ENCODE results near the gene MYH9. TPM values are rescaled to one million over a fixed set of nuclear protein-coding genes. Genes with fewer than 3 reads are reported as not detected.

MYH9 gene
- total RNA-seq, 4 donors from 2014 or later = 216 to 339 (median 246) TPM

- no peak for DNase-seq
- WGBS, 2 donors = no CpG with 5 or more reads among the region's 31 CpGs
- H3K9me3 ChIP-seq = no peaks in the 10 kb centered on the region
- peak in 3 of 4 donors; percentile 97 to 100 (median 99) for TF ChIP-seq POLR2A (IDR thresholded peaks at IDR 0.05)
- TF ChIP-seq, protein P1, sequence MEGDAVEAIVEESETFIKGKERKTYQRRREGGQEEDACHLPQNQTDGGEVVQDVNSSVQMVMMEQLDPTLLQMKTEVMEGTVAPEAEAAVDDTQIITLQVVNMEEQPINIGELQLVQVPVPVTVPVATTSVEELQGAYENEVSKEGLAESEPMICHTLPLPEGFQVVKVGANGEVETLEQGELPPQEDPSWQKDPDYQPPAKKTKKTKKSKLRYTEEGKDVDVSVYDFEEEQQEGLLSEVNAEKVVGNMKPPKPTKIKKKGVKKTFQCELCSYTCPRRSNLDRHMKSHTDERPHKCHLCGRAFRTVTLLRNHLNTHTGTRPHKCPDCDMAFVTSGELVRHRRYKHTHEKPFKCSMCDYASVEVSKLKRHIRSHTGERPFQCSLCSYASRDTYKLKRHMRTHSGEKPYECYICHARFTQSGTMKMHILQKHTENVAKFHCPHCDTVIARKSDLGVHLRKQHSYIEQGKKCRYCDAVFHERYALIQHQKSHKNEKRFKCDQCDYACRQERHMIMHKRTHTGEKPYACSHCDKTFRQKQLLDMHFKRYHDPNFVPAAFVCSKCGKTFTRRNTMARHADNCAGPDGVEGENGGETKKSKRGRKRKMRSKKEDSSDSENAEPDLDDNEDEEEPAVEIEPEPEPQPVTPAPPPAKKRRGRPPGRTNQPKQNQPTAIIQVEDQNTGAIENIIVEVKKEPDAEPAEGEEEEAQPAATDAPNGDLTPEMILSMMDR (IDR thresholded peaks at IDR 0.05) = peak in 3 of 6 experiments; percentile 8 to 17 (median 9)
- H3K4me1 ChIP-seq = peaks cover 29 to 49% (median 37%) of the 10 kb centered on the region in 3 donors
- H3K27me3 ChIP-seq = no peaks in the 10 kb centered on the region
- peaks cover 0 to 16% (median 0%) of the 10 kb centered on the region in 3 donors for H3K36me3 ChIP-seq
- H3K27ac ChIP-seq = peak overlapping the region; percentile 98 to 100 (median 100)
- intact Hi-C loops (cut with DNase I) = loop anchor here (5.0 kb wide), 2 partner anchors 55 to 65 kb away; no protein-coding TSS in a partner anchor
- H3K4me3 ChIP-seq = peak overlapping the region; percentile 68 to 100 (median 98)
Observed at GRCh38 chr22:36387709-36387958, 133 bp downstream of the MYH9 start.

DNA sequence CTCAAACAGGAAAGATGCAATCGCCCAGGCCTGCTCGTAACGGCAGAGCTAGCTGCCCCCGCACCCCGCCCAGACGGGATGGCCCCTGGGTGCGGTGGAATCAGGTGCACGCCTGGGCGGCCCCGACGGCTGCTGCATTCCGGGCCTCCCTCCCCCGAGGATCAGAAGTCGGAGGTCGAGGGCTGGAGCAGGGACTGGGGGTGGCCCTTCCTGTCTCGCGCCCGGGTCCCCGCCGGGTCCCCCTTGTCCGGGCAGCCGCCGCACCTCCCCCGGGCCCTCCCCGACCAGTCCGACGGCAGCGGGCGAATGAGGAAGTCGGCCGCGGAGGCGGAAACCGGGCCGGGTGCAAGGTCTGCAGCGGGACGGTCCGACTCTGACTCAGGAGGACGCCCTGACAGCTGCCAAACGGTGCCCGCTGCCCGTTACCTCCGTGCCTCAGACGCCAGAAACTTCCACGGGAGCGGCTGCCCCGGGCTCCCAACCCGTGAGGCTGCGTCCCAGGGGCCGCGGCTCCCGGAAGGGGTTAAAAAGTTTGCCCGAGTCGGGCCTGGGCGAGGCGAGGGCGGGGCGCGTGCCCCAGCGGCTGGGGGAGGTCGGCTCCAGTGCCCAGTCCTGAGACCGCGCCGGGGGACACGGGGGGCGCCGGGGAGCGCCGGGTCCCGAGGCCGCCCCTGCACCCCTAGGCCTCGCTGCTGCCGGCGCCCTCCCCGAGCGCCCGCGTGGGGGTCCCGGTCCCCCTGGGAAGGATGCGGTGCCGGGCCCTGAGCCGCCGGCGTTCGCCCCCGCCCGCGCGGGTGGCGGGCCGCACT, 663 bp downstream of the MYH9 start:
- no peaks in the 10 kb centered on the region for H3K27me3 ChIP-seq
- intact Hi-C loops (cut with DNase I) = loop anchor here (5.0 kb wide), 2 partner anchors 55 to 65 kb away; no protein-coding TSS in a partner anchor
- H3K27ac ChIP-seq = peak overlapping the region; percentile 98 to 100 (median 100)
- TF ChIP-seq, protein P1 (IDR thresholded peaks at IDR 0.05) = peak in 1 of 6 experiments; percentile 25
- TF ChIP-seq POLR2A (IDR thresholded peaks at IDR 0.05) = peak in 2 of 4 donors; percentile 32 to 40
- peak overlapping the region; percentile 68 to 100 (median 98) for H3K4me3 ChIP-seq
- peaks cover 34 to 54% (median 38%) of the 10 kb centered on the region in 3 donors for H3K4me1 ChIP-seq
- 0% methylated on average over 1 of the region's 91 CpGs; no CpG with 5 or more reads in 1 of the 2 donors for WGBS, 2 donors
- H3K9me3 ChIP-seq = no peaks in the 10 kb centered on the region
- H3K36me3 ChIP-seq = peaks cover 0 to 20% (median 0%) of the 10 kb centered on the region in 3 donors
- DNase-seq = no peak

- H3K4me1 ChIP-seq = peaks cover 41 to 61% (median 45%) of the 10 kb centered on the region in 3 donors
- H3K27ac ChIP-seq = peak overlapping the region; percentile 98 to 100 (median 100)
- no peak for DNase-seq
- TF ChIP-seq, protein P1 (IDR thresholded peaks at IDR 0.05) = no peak
- peak in 2 of 4 donors; percentile 52 to 67 for TF ChIP-seq POLR2A (IDR thresholded peaks at IDR 0.05)
- H3K36me3 ChIP-seq = peaks cover 0 to 26% (median 0%) of the 10 kb centered on the region in 3 donors
- intact Hi-C loops (cut with DNase I) = loop anchor here (5.0 kb wide), 2 partner anchors 54 to 66 kb away; no protein-coding TSS in a partner anchor
- WGBS, 2 donors = 10% methylated on average over 2 of the region's 18 CpGs; no CpG with 5 or more reads in 1 of the 2 donors
- no peaks in the 10 kb centered on the region for H3K27me3 ChIP-seq
- H3K4me3 ChIP-seq = peak overlapping the region; percentile 68 to 100 (median 98)
- H3K9me3 ChIP-seq = no peaks in the 10 kb centered on the region
Observed at GRCh38 chr22:36386351-36386899, 1.3 kb downstream of the MYH9 start.

DNA sequence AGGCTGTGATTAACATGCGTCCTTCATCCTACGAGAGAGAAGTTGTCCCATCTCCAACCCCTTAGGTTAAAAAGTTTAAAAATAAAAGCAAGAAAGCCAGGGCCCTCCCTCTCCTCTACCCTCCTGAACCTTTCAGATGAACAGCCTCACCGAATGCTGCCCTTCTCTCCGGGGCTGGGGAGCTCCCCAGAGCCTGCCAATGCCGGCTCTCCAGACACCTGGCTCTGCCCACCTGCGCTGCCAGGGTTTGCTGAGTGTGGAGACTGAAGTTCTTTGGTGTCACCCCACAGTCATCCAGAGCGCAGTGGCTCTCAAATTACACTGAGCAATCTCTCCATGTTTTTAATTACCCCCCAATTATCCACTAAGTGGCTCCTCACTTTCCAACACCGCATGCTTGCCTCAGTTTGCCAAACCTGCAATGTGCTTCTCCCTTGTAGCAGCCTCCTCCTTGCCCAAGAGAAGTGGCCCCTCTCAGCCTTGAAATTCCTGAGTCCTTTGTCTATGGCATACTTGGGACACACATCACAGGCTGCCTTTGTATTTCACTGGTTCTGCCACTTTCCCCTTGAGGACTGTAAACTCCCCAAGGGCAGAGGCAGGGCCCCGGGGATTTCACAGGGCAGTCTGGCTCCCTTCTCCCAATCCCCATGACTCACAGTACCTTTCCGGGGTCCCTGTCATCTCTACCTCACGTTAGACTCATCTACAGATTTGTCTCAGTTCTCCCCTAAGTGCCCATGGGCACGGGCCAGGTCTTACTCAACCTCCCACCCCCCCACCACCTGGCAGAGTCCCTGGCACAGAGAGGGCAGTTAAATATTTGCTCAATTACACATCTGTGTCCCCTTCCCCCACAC, 2.0 kb downstream of the MYH9 start:
- Histone ChIP-seq H3K9me3 (no peaks in the 10 kb centered on the region), H3K36me3 (peaks cover 0 to 33% (median 0%) of the 10 kb centered on the region in 3 donors), H3K4me1 (peaks cover 47 to 68% (median 48%) of the 10 kb centered on the region in 3 donors), H3K27ac (peak overlapping the region; percentile 98 to 100 (median 100)), H3K27me3 (no peaks in the 10 kb centered on the region), H3K4me3 (peak overlapping the region; percentile 68 to 100 (median 98))
- DNase-seq = no peak
- intact Hi-C loops (cut with DNase I) = loop anchor here (5.0 kb wide), 2 partner anchors 53 to 67 kb away; no protein-coding TSS in a partner anchor
- TF ChIP-seq, protein P1 (IDR thresholded peaks at IDR 0.05) = no peak
- no peak for TF ChIP-seq POLR2A (IDR thresholded peaks at IDR 0.05)
- 1% methylated on average over 8 to 12 of the region's 12 CpGs for WGBS, 2 donors

All from esophagus squamous epithelium (tissue), 5 donors.